ENCODE data around the gene AJAP1. TPM values are rescaled to one million over a fixed set of nuclear protein-coding genes. Genes with fewer than 3 reads are reported as not detected.

AJAP1 gene
- total and polyA plus RNA-seq, 2 of the 8 experiments (the other 6 are each of a cell fraction or from before 2014, with no cell fraction given), result 1.9 to 6.2 TPM

- no peak overlapping the region for H3K4me3 ChIP-seq (ENCODE audit: extremely low read depth in 1 of 4, insufficient read depth in 2 of 4, low read depth in 3 of 4, low read length in 4 of 4)
- no peak overlapping the region for H3K14ac ChIP-seq (ENCODE audit: insufficient read length)
- peaks cover 2% of the 10 kb centered on the region for H3K79me1 ChIP-seq (ENCODE audit: low read depth, low read length)
- no peak overlapping the region for H3K23ac ChIP-seq (ENCODE audit: insufficient read length)
- no peak overlapping the region for H3K27ac ChIP-seq (ENCODE audit: low read depth, low read length)
- no peak overlapping the region for H2AK5ac ChIP-seq (ENCODE audit: low read depth, low read length)
- H2AFZ ChIP-seq (ENCODE audit: low read length), result no peak overlapping the region
- H4K20me1 ChIP-seq (replicated peaks in 1 of 2; ENCODE audit: control insufficient read depth in 1 of 2, insufficient read depth in 2 of 2, low read length in 2 of 2), result peaks cover 0 to 6% of the 10 kb centered on the region in 2 experiments
- H3K23me2 ChIP-seq (ENCODE audit: low read depth, low read length), result no peaks in the 10 kb centered on the region
- H2BK12ac ChIP-seq (ENCODE audit: low read depth, low read length), result no peak overlapping the region; the same call in 1 of the 2 replicates
- no peak overlapping the region for H4K91ac ChIP-seq (replicated peaks; ENCODE audit: insufficient read length, low read length)
- H2BK120ac ChIP-seq (replicated peaks; ENCODE audit: low read depth, low read length), result no peak overlapping the region
- H3K4ac ChIP-seq (replicated peaks; ENCODE audit: insufficient read length, low read depth, low read length), result no peak overlapping the region
- H3K4me1 ChIP-seq (replicated peaks in 1 of 4; ENCODE audit: control insufficient read depth in 3 of 4, insufficient read depth in 4 of 4, low read length in 3 of 4), result peaks cover 0 to 5% (median 4%) of the 10 kb centered on the region in 4 experiments; a peak in 6 of 7 replicates
- WGBS, 2 experiments (ENCODE audit: extremely low coverage in 1 of 2, insufficient coverage in 1 of 2, insufficient read length in 1 of 2, insufficient replicate concordance in 2 of 2, low coverage in 1 of 2, low lambda C conversion rate in 2 of 2, missing lambda C conversion rate in 1 of 2), result 80% methylated on average over 5 of the region's 5 CpGs; no CpG with 5 or more reads in 1 of the 2 experiments
- H3K36me3 ChIP-seq (ENCODE audit: control insufficient read depth in 2 of 4, insufficient read depth in 4 of 4, low read length in 3 of 4), result no peaks in the 10 kb centered on the region
- no peak overlapping the region for H2BK5ac ChIP-seq (ENCODE audit: low read depth, low read length)
- H3K9ac ChIP-seq (replicated peaks in 1 of 4; ENCODE audit: extremely low read depth in 1 of 4, low read depth in 3 of 4, low read length in 3 of 4), result no peak overlapping the region
- CTCF ChIA-PET (ENCODE audit: partially characterized antibody), result interaction anchor here (1.2 to 1.4 kb wide), 2 partner anchors 8 to 57 kb away, joined by 3 to 6 read pairs; no protein-coding TSS in a partner anchor
- POLR2A ChIA-PET (ENCODE audit: partially characterized antibody), result no interaction called here
- no peak overlapping the region for H3K4me2 ChIP-seq (ENCODE audit: insufficient read depth in 1 of 2, low read depth in 2 of 2, low read length in 2 of 2)
- H4K8ac ChIP-seq (ENCODE audit: extremely low read depth, insufficient read depth, low read length), result no peak overlapping the region
- H2BK15ac ChIP-seq (ENCODE audit: low read length), result no peak overlapping the region
- H3K18ac ChIP-seq (ENCODE audit: extremely low read depth, low read length), result no peak overlapping the region
- no peak overlapping the region for H3K56ac ChIP-seq (replicated peaks; ENCODE audit: insufficient read length, low read depth, low read length)
- no peak for FAIRE-seq
- H3K27me3 ChIP-seq (replicated peaks in 1 of 4; ENCODE audit: control insufficient read depth in 3 of 4, extremely low read depth in 1 of 4, insufficient read depth in 3 of 4, low read length in 3 of 4), result peaks cover 0 to 7% (median under 1%) of the 10 kb centered on the region in 4 experiments; a peak in 3 of 7 replicates
- 0 out of 2 replicates have a peak overlapping the region, but pooled peaks have one; percentile 77 for H2BK20ac ChIP-seq (ENCODE audit: low read length)
- DNase-seq (ENCODE audit: low read depth in 1 of 2, low spot score in 2 of 2), result no peak
- H3K79me2 ChIP-seq (ENCODE audit: control insufficient read depth in 1 of 2, insufficient read depth in 2 of 2, low read length in 2 of 2), result peaks cover 0 to 22% of the 10 kb centered on the region in 2 experiments; a peak in 2 of 4 replicates
- H4K5ac ChIP-seq (ENCODE audit: insufficient read length, low read depth, low read length), result no peak overlapping the region
- H3K9me3 ChIP-seq (ENCODE audit: insufficient read depth in 2 of 2, low read depth in 1 of 2, low read length in 1 of 2), result peaks cover 11 to 20% of the 10 kb centered on the region in 2 experiments
- no peak for TF ChIP-seq ATF3 (IDR thresholded peaks at IDR 0.05; ENCODE audit: insufficient read depth, low read depth, low read length)
- TF ChIP-seq BRCA1 (IDR thresholded peaks at IDR 0.05; ENCODE audit: low read depth, low read length), result no peak
- TF ChIP-seq NANOG (IDR thresholded peaks at IDR 0.05; ENCODE audit: insufficient read depth, low read depth, low read length, poor library complexity, severe bottlenecking), result no peak
- TF ChIP-seq KDM1A (IDR thresholded peaks at IDR 0.05; ENCODE audit: borderline replicate concordance, low read length), result no peak
- no peak for TF ChIP-seq KDM4A (IDR thresholded peaks at IDR 0.05; ENCODE audit: low read depth, low read length, severe bottlenecking)
- TF ChIP-seq RBBP5 (IDR thresholded peaks at IDR 0.05; ENCODE audit: borderline replicate concordance, low read depth, low read length), result no peak
- no peak for TF ChIP-seq POLR2AphosphoS5 (IDR thresholded peaks at IDR 0.05; ENCODE audit: low read depth, low read length)
- TF ChIP-seq CREB1 (IDR thresholded peaks at IDR 0.05), result no peak
- no peak for TF ChIP-seq HDAC6 (IDR thresholded peaks at IDR 0.05; ENCODE audit: low read depth, low read length)
- no peak for TF ChIP-seq PHF8 (conservative IDR thresholded peaks at IDR 0.05; ENCODE audit: low read depth, low read length)
- TF ChIP-seq RXRA (IDR thresholded peaks at IDR 0.05; ENCODE audit: insufficient read depth, low read depth, low read length), result no peak
- no peak for TF ChIP-seq E2F6 (IDR thresholded peaks at IDR 0.05)
- no peak for TF ChIP-seq SUZ12 (IDR thresholded peaks at IDR 0.05; ENCODE audit: low read length)
Measured at GRCh38 chr1:4664095-4664494, 9.7 kb downstream of the AJAP1 start.

Data from H1 (cell line).